Stomach (tissue), 4 donors: ENCODE measurements around the gene KIR2DL4.

Experiments
- CTCF ChIP-seq, 7 experiments: fragments of 450-650 bp in 4 of 7; fragments of 200-600 bp in 3 of 7; sonication (generic) in 3 of 7; IDR thresholded peaks; one replicate each; pipeline ENCODE4 v1.5.1; 2016 to 2019; ENCODE audit warnings: antibody characterized with exemption in 7 of 7, control low read depth in 2 of 7, mild to moderate bottlenecking in 1 of 7
- EP300 ChIP-seq: sonication (generic); formaldehyde crosslinking; IDR thresholded peaks from one replicate; pipeline ENCODE4 v1.6.1; 2017; ENCODE audit warnings: antibody characterized with exemption

DNA sequence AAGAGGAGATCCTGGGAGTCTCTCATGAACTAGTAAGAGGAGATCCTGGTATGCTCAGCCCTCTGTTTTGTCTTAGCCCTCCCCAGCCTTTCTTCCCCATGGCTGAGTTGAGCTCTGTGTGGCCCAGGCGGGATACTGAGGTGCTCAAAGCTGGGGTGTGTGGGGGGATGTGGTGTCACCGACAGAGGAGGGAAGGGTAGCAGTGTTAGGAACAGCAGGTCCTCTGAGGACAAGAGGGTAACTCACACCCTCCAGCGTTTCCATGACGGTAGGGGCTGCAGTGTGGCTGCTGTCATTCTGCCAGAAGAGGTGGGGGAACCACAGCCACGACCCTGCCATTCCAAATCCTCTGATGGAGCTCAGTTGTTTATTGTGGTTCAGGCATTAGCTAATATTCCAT, 691 bp downstream of the KIR2DL4 start:
- no peak for TF ChIP-seq CTCF (IDR thresholded peaks at IDR 0.05)
- no peak for TF ChIP-seq EP300
